ENCODE measurements around the gene FADS2.

DNA sequence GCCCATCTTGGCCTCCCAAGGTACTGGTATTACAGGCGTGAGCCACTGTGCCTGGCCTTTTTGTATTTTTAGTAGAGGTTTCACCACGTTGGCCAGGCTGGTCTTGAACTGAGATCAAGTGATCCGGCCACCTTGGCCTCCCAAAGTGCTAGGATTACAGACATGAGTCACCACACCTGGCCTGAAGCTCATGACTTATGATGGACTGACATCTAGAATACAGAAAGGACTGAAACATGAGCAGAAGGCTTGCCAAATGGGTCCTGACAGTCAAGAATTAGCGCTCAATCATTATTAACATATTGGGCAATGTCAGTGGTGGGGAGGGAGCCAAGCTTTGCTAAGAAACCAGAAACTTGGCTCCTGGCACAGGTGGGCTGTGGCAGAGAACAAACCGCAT, 16.3 kb upstream of the FADS2 start:
- TF ChIP-seq POLR2A (IDR thresholded peaks at IDR 0.05; ENCODE audit: borderline replicate concordance, extremely low read depth, insufficient read depth, insufficient read length), result no peak
- TF ChIP-seq POLR2AphosphoS5 (IDR thresholded peaks at IDR 0.05; ENCODE audit: low read depth, low read length), result no peak
- TF ChIP-seq SRF (IDR thresholded peaks at IDR 0.05; ENCODE audit: low read depth), result no peak
- TF ChIP-seq CBX3 (IDR thresholded peaks at IDR 0.05; ENCODE audit: low read depth), result no peak
- no peak for TF ChIP-seq RAD21 (IDR thresholded peaks at IDR 0.05; ENCODE audit: low read depth)
- no peak for TF ChIP-seq TCF7L2 (IDR thresholded peaks at IDR 0.05; ENCODE audit: borderline replicate concordance, extremely low read depth, insufficient read depth, insufficient read length)
- TF ChIP-seq, protein P1, sequence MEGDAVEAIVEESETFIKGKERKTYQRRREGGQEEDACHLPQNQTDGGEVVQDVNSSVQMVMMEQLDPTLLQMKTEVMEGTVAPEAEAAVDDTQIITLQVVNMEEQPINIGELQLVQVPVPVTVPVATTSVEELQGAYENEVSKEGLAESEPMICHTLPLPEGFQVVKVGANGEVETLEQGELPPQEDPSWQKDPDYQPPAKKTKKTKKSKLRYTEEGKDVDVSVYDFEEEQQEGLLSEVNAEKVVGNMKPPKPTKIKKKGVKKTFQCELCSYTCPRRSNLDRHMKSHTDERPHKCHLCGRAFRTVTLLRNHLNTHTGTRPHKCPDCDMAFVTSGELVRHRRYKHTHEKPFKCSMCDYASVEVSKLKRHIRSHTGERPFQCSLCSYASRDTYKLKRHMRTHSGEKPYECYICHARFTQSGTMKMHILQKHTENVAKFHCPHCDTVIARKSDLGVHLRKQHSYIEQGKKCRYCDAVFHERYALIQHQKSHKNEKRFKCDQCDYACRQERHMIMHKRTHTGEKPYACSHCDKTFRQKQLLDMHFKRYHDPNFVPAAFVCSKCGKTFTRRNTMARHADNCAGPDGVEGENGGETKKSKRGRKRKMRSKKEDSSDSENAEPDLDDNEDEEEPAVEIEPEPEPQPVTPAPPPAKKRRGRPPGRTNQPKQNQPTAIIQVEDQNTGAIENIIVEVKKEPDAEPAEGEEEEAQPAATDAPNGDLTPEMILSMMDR (IDR thresholded peaks at IDR 0.05 in 2 of 3, conservative IDR thresholded peaks at IDR 0.05 in 1 of 3; ENCODE audit: borderline replicate concordance in 1 of 3, insufficient read depth in 1 of 3, low read depth in 2 of 3, low read length in 2 of 3), result no peak

All from HCT116 (cell line).